Liver (tissue), 9 donors: ENCODE results near the gene TCF12. TPM values are rescaled to one million over a fixed set of nuclear protein-coding genes. Genes with fewer than 3 reads are reported as not detected.

Experiments
- DNase-seq: peaks from one replicate; pipeline ENCODE4 v3.0.0-alpha.2; 2017; ENCODE audit warnings: low spot score
- H3K27ac ChIP-seq, 2 donors: one replicate each; pipeline ENCODE4 v1.7.0; 2013; ENCODE audit warnings: inconsistent platforms in 2 of 2, low read length in 2 of 2, control low read depth in 1 of 2, low read depth in 1 of 2, mild to moderate bottlenecking in 1 of 2
- H3K27me3 ChIP-seq, 4 donors: one replicate each; pipeline versions ENCODE4 v1.6.1 to v1.7.0; 2013; ENCODE audit warnings: low read length in 3 of 4, inconsistent platforms in 1 of 4, mild to moderate bottlenecking in 1 of 4, moderate library complexity in 1 of 4; ENCODE audit not compliant: control insufficient read depth in 4 of 4, insufficient read depth in 4 of 4
- H3K36me3 ChIP-seq, 4 donors: one replicate each; pipeline versions ENCODE4 v1.6.1 to v1.7.0; 2013; ENCODE audit warnings: low read length in 3 of 4, mild to moderate bottlenecking in 3 of 4, low read depth in 1 of 4, moderate library complexity in 1 of 4; ENCODE audit not compliant: control insufficient read depth in 4 of 4, insufficient read depth in 3 of 4
- H3K4me1 ChIP-seq, 4 donors: one replicate each; pipeline versions ENCODE4 v1.6.1 to v1.7.0; 2013; ENCODE audit warnings: low read length in 3 of 4, mild to moderate bottlenecking in 3 of 4, moderate library complexity in 1 of 4; ENCODE audit not compliant: control insufficient read depth in 4 of 4, insufficient read depth in 4 of 4
- H3K4me3 ChIP-seq, 3 donors: one replicate each; pipeline versions ENCODE4 v1.6.1 to v1.7.0; 2013; ENCODE audit warnings: low read length in 3 of 3, control low read depth in 1 of 3, low read depth in 1 of 3, mild to moderate bottlenecking in 1 of 3
- H3K9ac ChIP-seq, 2 donors: one replicate each; pipeline ENCODE4 v1.7.0; 2013; ENCODE audit warnings: low read length in 2 of 2, mild to moderate bottlenecking in 2 of 2, moderate library complexity in 2 of 2, control low read depth in 1 of 2, low read depth in 1 of 2
- H3K9me3 ChIP-seq, 4 donors: one replicate each; pipeline versions ENCODE4 v1.6.1 to v1.7.0; 2013; ENCODE audit warnings: low read length in 3 of 4; ENCODE audit not compliant: control insufficient read depth in 4 of 4
- EGR1 ChIP-seq, 2 donors: IDR thresholded peaks; 2 replicates each; pipeline ENCODE4 v1.6.1; 2016 to 2018; ENCODE audit warnings: antibody characterized with exemption in 2 of 2, low read depth in 2 of 2
- FOXA1 ChIP-seq: IDR thresholded peaks from 2 replicates; pipeline ENCODE4 v1.6.1; 2016; ENCODE audit warnings: antibody characterized with exemption
- FOXA2 ChIP-seq: IDR thresholded peaks from 2 replicates; pipeline ENCODE4 v1.6.1; 2016; ENCODE audit warnings: antibody characterized with exemption
- GABPA ChIP-seq, 2 donors: IDR thresholded peaks in 1 of 2; conservative IDR thresholded peaks in 1 of 2; 2 replicates each; pipeline ENCODE4 v1.6.1; 2016; ENCODE audit warnings: antibody characterized with exemption in 2 of 2, mild to moderate bottlenecking in 1 of 2, moderate library complexity in 1 of 2
- HNF4A ChIP-seq, 2 donors: conservative IDR thresholded peaks; 2 replicates each; pipeline ENCODE4 v1.6.1; 2016; ENCODE audit warnings: antibody characterized with exemption in 2 of 2, mild to moderate bottlenecking in 2 of 2
- HNF4G ChIP-seq: IDR thresholded peaks from 2 replicates; pipeline ENCODE4 v1.6.1; 2016; ENCODE audit warnings: antibody characterized with exemption
- JUND ChIP-seq, 2 donors: IDR thresholded peaks; 2 replicates each; pipeline ENCODE4 v1.6.1; 2016; ENCODE audit warnings: antibody characterized with exemption in 2 of 2
- NR2F2 ChIP-seq: IDR thresholded peaks from 2 replicates; pipeline ENCODE4 v1.6.1; 2016; ENCODE audit warnings: antibody characterized with exemption
- RAD21 ChIP-seq, 2 donors: IDR thresholded peaks; 2 replicates each; pipeline ENCODE4 v1.6.1; 2016; ENCODE audit warnings: antibody characterized with exemption in 2 of 2, mild to moderate bottlenecking in 2 of 2
- REST ChIP-seq: IDR thresholded peaks from 2 replicates; pipeline ENCODE4 v1.6.1; 2016; ENCODE audit warnings: antibody characterized with exemption, mild to moderate bottlenecking
- TAF1 ChIP-seq: conservative IDR thresholded peaks from 2 replicates; pipeline ENCODE4 v1.6.1; 2016; ENCODE audit warnings: antibody characterized with exemption, mild to moderate bottlenecking
- YY1 ChIP-seq: IDR thresholded peaks from 2 replicates; pipeline ENCODE4 v1.6.1; 2016; ENCODE audit warnings: antibody characterized with exemption, mild to moderate bottlenecking
- ZBTB33 ChIP-seq: IDR thresholded peaks from 2 replicates; pipeline ENCODE4 v1.6.1; 2016; ENCODE audit warnings: antibody characterized with exemption
- WGBS: extraction: QIAGEN DNeasy Blood & Tissue Kit; methylation state at CpG from one replicate; pipeline ENCODE4 v1.1.7; 2013; 5-methylcytosine and 5-hydroxymethylcytosine counted together
- polyA plus RNA-seq, 2 donors: library from polyadenylated mRNA; stranded (reverse) in 1 of 2; unstranded in 1 of 2; fragments of 200-250 nt in 1 of 2; fragments of >200 nt in 1 of 2; fragmentation: Nextera tagmentation in 1 of 2; extraction: Ambion mirVana in 1 of 2; gene quantifications; one replicate each; pipeline versions ENCODE4 v1.2.1 to v1.2.3, GENCODE V29; 2013 to 2015
- total RNA-seq, 2 donors: library from RNA; depleted of rRNA; stranded (reverse); fragments of >200 nt; gene quantifications; one replicate each; pipeline ENCODE4 v1.2.3, GENCODE V29; 2014
- TF ChIP-seq, protein P1 (sequence below): IDR thresholded peaks from 2 replicates; pipeline ENCODE4 v1.6.1; 2016; ENCODE audit warnings: antibody characterized with exemption
- TF ChIP-seq, protein P2 (sequence below): fragments of 150-350 bp; IDR thresholded peaks from 2 replicates; pipeline ENCODE4 v1.5.1; 2017; ENCODE audit warnings: improper control_type of control experiment, low read depth, low read length; ENCODE audit not compliant: missing input control
- TF ChIP-seq, protein P3 (sequence below): IDR thresholded peaks from 2 replicates; pipeline ENCODE4 v1.6.1; 2016; ENCODE audit warnings: antibody characterized with exemption
- donor health status: healthy.
- donor health status: healthy.
- donor health status: healthy.
- donor health status: healthy.
- donor health status: healthy.

TCF12 gene
- total and polyA plus RNA-seq, 4 donors = 8.7 to 38.3 (median 22.3) TPM

DNA sequence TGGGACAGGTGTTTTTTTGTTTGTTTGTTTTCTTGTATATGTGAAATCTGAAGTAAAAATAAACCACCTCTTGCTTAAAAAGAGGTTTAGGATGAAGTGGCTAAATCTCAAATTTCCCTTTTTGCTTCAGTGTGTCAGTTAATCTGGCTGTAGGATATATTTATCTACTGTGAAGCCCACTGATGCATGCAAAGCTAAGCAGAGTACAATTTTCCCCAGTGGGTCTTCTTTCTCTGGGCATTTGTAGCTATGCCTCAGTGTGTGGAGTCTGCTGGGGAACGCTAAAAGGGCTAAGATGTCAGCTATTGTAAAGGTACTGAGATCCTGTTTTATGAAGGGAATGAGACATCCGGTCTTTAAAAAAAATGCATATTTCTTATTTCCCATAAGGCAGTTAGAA is 190.6 kb downstream of the TCF12 start (continued):
- TF ChIP-seq, protein P1, sequence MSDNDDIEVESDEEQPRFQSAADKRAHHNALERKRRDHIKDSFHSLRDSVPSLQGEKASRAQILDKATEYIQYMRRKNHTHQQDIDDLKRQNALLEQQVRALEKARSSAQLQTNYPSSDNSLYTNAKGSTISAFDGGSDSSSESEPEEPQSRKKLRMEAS = no peak
- TF ChIP-seq FOXA1 = no peak
- no peak for TF ChIP-seq ZBTB33
- no peak for TF ChIP-seq NR2F2
- no peak for TF ChIP-seq REST

- 97% methylated on average over 4 of the region's 4 CpGs for WGBS
- H3K27ac ChIP-seq = no peak overlapping the region
- H3K9ac ChIP-seq = no peak overlapping the region
- H3K4me3 ChIP-seq = no peak overlapping the region
- no peaks in the 10 kb centered on the region for H3K9me3 ChIP-seq
- TF ChIP-seq, protein P2, sequence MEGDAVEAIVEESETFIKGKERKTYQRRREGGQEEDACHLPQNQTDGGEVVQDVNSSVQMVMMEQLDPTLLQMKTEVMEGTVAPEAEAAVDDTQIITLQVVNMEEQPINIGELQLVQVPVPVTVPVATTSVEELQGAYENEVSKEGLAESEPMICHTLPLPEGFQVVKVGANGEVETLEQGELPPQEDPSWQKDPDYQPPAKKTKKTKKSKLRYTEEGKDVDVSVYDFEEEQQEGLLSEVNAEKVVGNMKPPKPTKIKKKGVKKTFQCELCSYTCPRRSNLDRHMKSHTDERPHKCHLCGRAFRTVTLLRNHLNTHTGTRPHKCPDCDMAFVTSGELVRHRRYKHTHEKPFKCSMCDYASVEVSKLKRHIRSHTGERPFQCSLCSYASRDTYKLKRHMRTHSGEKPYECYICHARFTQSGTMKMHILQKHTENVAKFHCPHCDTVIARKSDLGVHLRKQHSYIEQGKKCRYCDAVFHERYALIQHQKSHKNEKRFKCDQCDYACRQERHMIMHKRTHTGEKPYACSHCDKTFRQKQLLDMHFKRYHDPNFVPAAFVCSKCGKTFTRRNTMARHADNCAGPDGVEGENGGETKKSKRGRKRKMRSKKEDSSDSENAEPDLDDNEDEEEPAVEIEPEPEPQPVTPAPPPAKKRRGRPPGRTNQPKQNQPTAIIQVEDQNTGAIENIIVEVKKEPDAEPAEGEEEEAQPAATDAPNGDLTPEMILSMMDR = peak; percentile 17
- TF ChIP-seq JUND (IDR thresholded peaks at IDR 0.05) = no peak
- no peak for DNase-seq
- peaks cover 0 to 13% (median 6%) of the 10 kb centered on the region in 4 donors for H3K4me1 ChIP-seq
- no peaks in the 10 kb centered on the region for H3K27me3 ChIP-seq
- no peaks in the 10 kb centered on the region for H3K36me3 ChIP-seq
These were observed 192.6 kb downstream of the TCF12 start for GRCh38 chr15:57111002-57111401.

GRCh38 chr15:57112178-57112577 is 193.7 kb downstream of the TCF12 start:
- WGBS = 91% methylated on average over 2 of the region's 2 CpGs
- no peak for DNase-seq
- TF ChIP-seq, protein P2 = no peak
- TF ChIP-seq HNF4A (conservative IDR thresholded peaks at IDR 0.05) = no peak
- no peak for TF ChIP-seq TAF1
- no peak for TF ChIP-seq NR2F2
- no peak for TF ChIP-seq EGR1 (IDR thresholded peaks at IDR 0.05; ENCODE audit: low read depth in 2 of 2)
- TF ChIP-seq GABPA (IDR thresholded peaks at IDR 0.05 in 1 of 2, conservative IDR thresholded peaks at IDR 0.05 in 1 of 2) = no peak
- TF ChIP-seq, protein P3, sequence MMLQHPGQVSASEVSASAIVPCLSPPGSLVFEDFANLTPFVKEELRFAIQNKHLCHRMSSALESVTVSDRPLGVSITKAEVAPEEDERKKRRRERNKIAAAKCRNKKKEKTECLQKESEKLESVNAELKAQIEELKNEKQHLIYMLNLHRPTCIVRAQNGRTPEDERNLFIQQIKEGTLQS = no peak
- TF ChIP-seq YY1 = no peak
- no peak for TF ChIP-seq FOXA1
- no peak for TF ChIP-seq RAD21 (IDR thresholded peaks at IDR 0.05)
- no peak for TF ChIP-seq JUND (IDR thresholded peaks at IDR 0.05)
- no peak for TF ChIP-seq REST
- no peak for TF ChIP-seq HNF4G
- no peak for TF ChIP-seq FOXA2
- TF ChIP-seq, protein P1 = no peak

More at GRCh38 chr15:57112178-57112577, 193.7 kb downstream of the TCF12 start:
- no peaks in the 10 kb centered on the region for H3K27me3 ChIP-seq
- no peak overlapping the region for H3K9ac ChIP-seq
- peaks cover 4 to 16% (median 9%) of the 10 kb centered on the region in 4 donors for H3K4me1 ChIP-seq
- no peak overlapping the region for H3K27ac ChIP-seq
- H3K9me3 ChIP-seq = no peaks in the 10 kb centered on the region
- H3K4me3 ChIP-seq = no peak overlapping the region
- H3K36me3 ChIP-seq = no peaks in the 10 kb centered on the region
